Cortex of kidney (tissue), 1 donor: ENCODE results near the gene EPB41L1.

Experiments used
- DNase-seq: peaks from one replicate; lab custom pipeline; 2025; lab: John Stamatoyannopoulos, UW

Gene EPB41L1

GRCh38 chr20:36155991-36156390 lies 1.5 kb downstream of the EPB41L1 start:
- no peak for DNase-seq

GRCh38 chr20:36157610-36158009 lies 3.1 kb downstream of the EPB41L1 start:
- DNase-seq, result no peak

GRCh38 chr20:36158160-36158741 lies 3.7 kb downstream of the EPB41L1 start:
- DNase-seq, result no peak

- no peak for DNase-seq
These were observed 5.3 kb downstream of the EPB41L1 start for GRCh38 chr20:36159833-36160232.

- no peak for DNase-seq
These were observed 7.9 kb downstream of the EPB41L1 start for GRCh38 chr20:36162272-36162966.

- no peak for DNase-seq
These were observed 13.5 kb downstream of the EPB41L1 start for GRCh38 chr20:36167902-36168503.

- no peak for DNase-seq
These were observed 16.1 kb downstream of the EPB41L1 start for GRCh38 chr20:36170542-36171215.

- no peak for DNase-seq
These were observed 19.0 kb downstream of the EPB41L1 start for GRCh38 chr20:36173451-36173933.

GRCh38 chr20:36175016-36175415 lies 20.5 kb downstream of the EPB41L1 start:
- no peak for DNase-seq

- no peak for DNase-seq
These were observed 21.0 kb downstream of the EPB41L1 start for GRCh38 chr20:36175475-36175995.

- DNase-seq, result no peak
These were observed 23.2 kb downstream of the EPB41L1 start for GRCh38 chr20:36177716-36178115.

GRCh38 chr20:36179170-36179945 lies 24.8 kb downstream of the EPB41L1 start:
- no peak for DNase-seq

GRCh38 chr20:36180323-36180722 lies 25.8 kb downstream of the EPB41L1 start:
- no peak for DNase-seq

GRCh38 chr20:36181934-36182603 lies 27.5 kb downstream of the EPB41L1 start:
- DNase-seq, result no peak

GRCh38 chr20:36182604-36183154 lies 28.1 kb downstream of the EPB41L1 start:
- DNase-seq, result no peak

- no peak for DNase-seq
These were observed 28.8 kb downstream of the EPB41L1 start for GRCh38 chr20:36183155-36183944.

GRCh38 chr20:36184816-36185776 lies 30.6 kb downstream of the EPB41L1 start:
- DNase-seq, result no peak

GRCh38 chr20:36193977-36194712 lies 39.6 kb downstream of the EPB41L1 start:
- DNase-seq, result no peak
